Activated naive CD4-positive, alpha-beta T cell treated with anti-CD3 and anti-CD28 coated beads, Interleukin-2, amount 50 U/mL, for 16 hours (primary cell): ENCODE results near the gene ESYT3.

Experiments used
- DNase-seq: peaks from one replicate; pipeline ENCODE4 v3.0.0-alpha.2; 2020

ESYT3 gene, protein sequence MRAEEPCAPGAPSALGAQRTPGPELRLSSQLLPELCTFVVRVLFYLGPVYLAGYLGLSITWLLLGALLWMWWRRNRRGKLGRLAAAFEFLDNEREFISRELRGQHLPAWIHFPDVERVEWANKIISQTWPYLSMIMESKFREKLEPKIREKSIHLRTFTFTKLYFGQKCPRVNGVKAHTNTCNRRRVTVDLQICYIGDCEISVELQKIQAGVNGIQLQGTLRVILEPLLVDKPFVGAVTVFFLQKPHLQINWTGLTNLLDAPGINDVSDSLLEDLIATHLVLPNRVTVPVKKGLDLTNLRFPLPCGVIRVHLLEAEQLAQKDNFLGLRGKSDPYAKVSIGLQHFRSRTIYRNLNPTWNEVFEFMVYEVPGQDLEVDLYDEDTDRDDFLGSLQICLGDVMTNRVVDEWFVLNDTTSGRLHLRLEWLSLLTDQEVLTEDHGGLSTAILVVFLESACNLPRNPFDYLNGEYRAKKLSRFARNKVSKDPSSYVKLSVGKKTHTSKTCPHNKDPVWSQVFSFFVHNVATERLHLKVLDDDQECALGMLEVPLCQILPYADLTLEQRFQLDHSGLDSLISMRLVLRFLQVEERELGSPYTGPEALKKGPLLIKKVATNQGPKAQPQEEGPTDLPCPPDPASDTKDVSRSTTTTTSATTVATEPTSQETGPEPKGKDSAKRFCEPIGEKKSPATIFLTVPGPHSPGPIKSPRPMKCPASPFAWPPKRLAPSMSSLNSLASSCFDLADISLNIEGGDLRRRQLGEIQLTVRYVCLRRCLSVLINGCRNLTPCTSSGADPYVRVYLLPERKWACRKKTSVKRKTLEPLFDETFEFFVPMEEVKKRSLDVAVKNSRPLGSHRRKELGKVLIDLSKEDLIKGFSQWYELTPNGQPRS

DNA sequence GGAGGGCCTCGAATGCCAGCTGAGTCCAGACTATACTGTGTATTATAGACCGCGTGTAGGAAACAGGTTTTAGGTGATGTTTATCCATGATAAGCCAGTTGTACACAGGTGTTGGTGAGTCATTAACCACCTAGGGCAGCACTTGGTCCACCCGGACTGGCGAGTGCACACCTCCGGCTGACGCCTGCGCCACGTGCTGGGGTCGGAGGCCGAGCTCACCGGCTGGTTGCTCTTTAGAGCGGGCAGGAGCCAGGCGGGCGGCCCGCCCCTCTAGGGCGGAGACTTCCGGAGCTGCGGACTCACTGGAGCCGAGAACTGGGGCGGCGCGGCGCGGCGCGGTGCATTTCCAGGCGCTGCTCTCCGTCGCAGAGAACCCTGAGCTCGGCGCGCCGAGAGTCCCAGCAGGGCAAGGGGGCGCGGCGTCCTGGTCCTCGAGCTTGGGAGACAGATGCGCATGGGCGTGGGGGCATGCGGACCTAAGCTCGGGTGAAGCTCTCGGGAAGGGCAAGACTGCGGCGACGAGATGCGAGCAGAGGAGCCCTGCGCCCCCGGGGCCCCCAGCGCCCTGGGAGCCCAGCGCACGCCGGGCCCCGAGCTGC is at the start of gene ESYT3:
ESYT3 (plus strand) TSS at position 341 of the 599 bp plus-strand sequence; CDS start at position 524, 183 bp downstream.
- DNase-seq: peak; percentile 47

DNA sequence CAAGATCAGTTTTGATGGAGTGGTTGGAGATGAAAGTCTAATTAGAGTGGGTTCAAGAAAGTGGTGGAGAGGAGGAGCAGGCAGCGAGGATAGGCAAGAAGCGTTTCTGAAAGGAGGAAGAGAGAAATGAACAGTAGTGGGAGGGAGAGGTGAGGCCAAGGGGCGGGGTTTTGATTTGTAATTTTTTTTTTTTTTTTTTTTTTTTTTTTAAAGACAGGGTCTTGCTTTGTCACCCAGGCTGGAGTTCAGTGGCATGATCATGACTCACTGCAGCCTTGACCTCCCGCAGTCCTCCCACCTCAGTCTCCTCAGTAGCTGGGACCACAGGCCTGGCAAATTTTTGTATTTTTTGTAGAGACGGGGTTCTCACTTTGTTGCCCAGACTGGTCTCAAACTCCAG is 49.4 kb upstream of the ESYT3 start:
- DNase-seq: no peak

DNA sequence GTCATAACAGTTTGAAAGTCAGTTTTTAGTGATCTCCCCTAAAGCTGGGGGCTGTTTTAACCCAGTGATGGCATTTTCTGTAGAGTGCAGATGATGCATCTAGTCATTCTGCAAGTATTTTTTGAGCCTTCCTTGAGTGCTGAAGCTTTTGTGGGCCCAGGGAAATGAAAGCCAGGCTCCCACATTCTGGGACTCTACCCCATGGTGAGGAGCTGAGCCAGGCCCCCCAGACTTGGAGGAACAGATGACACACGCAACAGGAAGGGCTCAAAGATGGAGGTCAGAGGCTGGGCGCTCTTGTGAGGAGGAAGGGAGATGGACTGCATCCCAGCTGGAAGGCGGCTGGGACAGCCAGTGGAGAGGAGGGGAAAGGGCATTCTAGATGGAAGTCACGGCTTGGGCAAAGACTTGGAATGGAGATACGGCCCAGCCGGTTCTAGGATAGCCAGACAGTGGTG is 45.2 kb upstream of the ESYT3 start:
- no peak for DNase-seq

DNA sequence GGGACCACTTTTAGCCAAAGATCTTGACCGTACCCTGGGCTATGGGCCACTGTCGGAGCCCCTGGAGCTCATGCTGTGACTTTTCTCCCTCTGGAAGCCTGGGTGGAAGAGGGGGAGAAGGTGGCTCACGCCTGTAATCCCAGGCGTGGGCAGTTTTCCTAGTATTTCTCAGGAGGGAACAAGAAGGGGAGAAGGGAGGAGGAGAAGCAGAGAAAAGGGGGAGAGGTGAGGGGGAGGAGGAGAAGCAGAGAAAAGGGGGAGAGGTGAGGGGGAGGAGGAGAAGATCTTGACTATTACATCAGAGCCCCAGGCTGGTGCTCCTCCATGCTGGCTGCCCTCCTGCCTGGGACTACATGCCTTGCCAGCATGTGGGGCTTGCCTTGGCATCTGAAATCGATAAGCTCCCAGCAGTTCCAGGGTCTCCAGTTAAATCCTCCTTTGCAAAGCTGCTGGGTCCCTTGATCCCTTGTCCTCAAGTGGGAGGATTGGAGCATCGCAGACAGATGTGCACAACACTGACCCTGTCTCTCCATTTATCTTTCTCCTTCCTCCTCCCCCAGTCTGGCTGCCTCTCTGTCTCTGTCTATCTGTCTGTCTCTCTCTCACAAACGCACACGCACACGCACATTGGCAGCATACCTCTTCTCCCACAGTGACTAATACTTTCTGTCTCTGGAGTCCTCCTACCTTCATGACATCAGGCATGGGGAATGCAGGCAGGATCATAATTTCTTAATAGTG is 44.4 kb upstream of the ESYT3 start:
- DNase-seq: no peak

DNA sequence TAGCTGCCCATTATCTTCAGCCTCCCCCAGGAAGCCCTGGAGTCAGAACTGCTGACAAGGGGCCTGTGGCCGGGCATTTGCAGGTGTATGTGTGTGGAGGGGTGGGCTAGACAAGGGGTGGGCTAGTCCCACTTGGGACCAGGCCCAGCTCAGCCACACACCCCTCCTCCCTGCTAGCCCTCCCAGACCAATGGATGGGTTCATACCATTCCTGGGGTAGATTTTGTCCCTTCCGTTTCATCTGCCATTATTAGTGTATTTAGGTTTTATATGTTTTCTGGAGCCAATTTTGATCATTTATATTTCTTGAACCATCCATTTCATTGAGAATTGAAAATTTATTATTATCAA is 43.9 kb upstream of the ESYT3 start:
- no peak for DNase-seq

DNA sequence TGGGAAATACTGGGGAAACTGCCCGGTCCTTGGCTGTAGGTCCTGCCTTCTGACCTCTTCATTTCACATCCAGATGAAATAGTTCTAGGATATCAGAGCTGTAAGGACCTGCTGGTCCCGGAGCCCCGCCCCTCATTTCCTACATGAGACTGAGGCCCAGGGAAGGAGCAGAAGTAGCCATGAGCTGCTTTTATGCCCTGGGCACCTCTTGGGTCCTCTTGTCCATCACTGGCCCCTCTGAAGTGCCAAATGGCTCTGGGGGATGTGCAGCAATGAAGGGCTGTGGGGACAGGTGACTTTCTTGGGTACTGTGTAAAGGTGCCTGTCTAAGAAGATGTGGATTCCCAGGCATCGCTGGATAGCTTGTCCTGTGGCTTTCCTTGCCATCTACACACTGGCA is 40.3 kb upstream of the ESYT3 start:
- DNase-seq: no peak

DNA sequence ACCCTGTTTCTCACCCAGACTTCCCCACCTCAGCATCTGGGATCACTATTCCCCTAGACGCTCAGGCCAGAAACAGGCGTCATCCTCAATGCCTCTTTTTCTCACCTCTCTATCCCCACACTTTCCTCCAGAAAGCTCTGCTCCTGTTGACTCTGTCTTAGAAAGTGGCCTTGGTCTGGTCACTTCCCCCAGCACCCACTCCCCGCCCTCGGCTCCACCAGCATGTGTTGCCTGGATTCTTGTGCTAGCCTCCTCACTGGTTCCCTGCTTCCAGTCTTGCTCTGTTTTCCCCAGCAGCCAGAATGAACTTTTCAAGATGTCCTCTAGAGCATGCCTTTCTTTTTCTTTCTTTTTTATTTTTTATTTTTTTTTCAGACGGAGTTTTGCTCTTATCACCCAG is 39.7 kb upstream of the ESYT3 start:
- DNase-seq: no peak

DNA sequence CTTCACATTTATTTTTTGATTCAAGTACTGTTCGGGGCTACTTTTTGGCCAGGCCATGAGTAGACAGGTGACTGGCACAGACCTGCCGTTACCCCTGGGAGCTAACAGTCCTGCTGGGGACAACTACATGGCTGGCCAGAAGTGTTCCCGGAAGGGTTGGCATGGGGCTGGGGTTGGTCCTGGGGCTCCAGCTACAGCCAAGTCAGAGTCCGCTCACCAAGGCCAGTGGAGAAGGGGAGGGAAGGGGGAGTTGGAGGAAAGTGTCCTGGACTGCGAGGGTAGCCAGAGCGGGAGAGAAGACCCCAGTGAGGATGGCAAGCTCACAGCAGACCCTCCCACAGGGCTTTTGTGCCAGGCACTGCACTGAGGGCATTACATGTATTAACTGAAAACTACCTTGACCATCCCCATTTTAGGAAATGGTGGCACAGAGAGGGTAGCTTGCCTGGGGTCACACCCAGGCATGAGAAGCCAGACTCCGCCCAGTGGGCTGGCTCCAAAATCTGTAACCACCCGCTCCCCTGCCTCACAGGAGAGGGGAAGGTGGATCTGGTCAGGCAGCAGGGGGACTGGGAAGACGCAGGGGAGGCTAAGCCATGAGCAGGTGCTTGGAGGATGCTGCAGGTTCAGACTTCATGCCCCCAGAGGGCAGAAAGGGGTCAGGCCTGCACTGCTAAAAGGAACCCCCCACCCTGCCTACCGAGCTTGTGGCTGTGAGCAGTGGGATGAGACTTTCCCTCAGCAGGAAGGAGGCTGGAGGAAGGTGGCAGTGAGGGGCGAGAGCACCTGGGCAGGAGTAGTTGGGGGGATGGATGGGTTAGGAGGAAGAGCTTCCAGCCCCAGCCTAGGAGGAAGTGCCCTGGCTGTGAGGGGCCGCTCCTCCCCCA is 38.3 kb upstream of the ESYT3 start:
- no peak for DNase-seq

DNA sequence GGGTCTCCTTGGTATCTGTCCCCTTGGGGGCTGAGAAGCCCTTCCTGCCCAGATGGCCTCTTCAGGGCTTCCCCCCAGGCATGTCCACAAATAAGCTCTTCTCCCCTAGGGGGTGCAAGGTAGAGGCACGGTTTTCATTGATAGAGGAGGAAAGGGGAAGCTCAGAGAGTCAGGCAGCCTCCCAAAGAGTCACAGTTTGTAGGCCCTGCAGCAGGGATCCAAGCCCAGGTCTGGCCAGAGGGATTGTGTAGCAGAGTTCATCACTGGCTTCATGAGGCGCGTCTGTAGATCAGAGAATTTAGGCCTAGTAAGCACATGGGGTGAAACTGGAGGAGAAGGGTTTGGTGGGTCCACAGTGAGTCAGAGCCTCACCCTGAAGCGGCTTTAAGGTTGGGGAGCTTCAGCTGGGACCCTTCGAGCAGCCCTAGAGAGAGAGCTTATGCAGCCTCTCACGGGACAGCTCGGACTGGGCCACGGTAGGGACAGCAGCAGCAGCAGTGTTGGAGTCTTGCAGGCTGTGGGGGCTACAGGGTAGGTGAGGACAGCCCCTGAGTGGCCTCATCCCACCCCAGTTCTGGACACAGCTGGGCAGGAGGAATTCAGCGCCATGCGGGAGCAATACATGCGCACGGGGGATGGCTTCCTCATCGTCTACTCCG is 37.5 kb upstream of the ESYT3 start:
- no peak for DNase-seq

DNA sequence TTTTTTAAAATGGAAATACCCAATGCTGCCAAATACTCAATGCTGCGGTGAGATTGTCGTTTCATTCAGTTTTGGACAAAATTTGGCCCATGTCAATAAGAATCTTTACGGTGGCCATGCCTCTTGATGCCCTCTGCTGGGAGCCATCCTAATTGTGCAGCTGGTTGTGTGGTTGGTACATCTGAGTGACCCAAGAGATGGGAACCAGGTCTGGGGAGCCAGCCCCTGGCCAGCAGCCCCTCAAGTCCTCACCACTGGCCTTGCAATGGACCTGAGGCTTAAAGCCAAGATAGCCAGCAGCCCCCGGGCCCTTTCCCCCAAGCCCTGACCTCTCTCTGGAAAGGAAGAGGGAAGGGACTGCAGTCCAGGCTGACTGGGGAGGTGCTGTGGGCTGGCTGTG is 36.4 kb upstream of the ESYT3 start:
- DNase-seq: no peak

DNA sequence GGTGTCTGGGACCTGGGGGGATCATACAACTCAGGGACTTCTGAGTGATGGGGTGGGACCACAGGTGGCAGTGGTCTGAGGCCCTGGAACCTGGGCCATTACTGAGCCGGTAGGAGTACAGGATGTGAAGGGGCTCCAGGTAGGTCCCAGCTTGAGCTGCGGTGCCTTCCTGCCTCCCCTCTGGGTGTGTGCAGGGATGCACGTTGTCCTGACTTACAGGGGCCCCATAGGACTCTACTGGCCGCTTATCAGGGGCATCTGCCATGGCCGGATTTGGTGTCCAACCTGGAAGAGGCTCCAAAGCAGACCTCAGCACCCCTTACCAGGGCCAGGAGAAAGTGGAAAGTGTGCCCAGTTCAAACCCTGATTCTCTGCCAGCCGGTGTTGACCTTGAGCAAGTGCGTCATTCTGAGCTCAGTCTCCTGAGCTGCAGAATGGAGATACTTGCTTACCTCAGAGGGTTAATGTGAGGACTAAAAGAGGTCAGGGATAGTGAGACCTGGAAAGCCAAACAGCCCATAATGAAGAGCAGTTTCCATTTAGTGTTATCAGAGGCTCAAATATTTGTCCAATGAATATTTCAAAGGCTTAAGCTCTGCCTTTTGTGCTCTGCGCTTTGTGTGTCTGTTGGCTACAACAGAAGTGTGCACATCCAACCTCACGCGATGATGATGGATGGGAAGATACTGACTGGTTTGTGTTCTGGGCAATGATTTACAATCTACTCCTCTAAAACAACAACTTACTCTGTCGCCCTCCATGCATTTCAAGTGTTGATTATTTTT is 35.4 kb upstream of the ESYT3 start:
- no peak for DNase-seq

DNA sequence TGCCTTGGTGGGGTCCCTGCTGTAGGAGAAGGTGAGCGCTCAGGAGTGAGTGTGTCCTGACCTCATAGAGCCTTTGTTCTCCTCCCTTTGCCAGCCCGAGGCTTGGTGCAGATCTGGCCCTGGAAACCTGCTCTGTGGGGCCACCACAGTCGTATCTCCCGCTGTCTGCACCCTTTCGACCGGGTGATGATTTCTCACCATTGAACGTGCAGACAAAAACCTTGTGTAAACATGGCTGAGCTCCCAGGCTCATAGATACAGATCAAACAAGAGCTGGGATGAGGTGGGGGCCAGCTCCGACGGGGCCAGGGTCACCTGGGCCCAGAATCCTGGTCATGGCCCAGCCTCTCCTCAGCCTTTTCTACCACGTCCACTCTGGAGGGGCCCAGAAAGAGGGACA is 34.6 kb upstream of the ESYT3 start:
- no peak for DNase-seq

DNA sequence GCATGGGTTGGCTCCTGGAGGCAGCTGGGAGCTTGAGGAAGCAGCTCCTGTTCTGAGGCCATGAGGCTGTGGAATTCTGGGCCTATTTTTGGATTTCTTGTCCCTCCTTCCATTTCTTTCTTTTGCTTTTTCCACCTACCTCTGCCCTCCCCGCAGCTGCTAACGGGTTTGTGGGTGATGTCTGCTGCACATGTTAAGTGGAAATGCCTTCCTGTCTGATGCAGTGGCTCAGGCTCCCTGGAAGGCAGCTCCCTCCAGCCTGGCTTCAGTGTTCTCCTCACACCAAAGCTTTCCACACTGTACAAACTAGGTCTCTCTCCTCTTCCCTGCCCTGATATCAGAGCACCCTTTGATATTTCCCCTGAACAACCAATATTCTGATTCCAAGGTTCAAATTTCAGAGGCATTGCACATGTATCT is 33.8 kb upstream of the ESYT3 start:
- DNase-seq: no peak

DNA sequence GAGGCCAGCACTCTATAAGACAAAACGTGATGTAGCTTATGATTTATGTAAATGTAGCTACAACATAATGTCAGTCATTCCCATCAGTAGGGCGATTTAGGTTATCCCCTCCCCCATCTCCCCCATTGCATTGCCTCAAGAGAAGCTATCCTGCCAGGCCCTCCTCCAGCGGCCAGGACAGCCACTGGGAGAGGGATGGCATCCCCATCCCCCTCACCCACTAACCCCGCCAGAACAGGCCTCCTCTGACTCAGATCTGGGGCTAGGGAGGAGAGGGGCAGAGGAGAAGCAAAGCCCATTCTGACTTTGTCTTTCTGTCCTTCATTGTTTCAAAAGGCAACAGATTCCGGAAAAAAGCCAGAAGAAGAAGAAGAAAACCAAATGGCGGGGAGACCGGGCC is 32.6 kb upstream of the ESYT3 start:
- no peak for DNase-seq

DNA sequence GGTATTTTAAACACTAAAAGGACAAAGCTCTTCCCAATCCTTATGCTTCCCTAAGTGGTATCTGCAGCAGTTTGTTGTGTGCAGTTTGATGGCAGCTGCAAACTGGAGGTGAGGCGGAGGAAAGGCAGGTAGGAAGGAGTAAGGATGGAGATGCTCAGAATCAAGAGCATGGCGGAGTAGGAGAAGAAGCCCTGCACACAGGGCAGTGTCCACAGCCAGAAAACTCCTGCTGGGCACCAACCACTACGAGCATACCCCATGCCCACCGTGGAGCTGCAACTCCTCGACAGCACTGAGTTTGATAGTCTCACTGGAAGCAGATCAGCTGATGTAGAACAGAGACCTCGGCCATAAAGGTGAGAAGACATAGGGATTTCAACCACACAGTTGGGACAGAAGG is 30.3 kb upstream of the ESYT3 start:
- DNase-seq: no peak

DNA sequence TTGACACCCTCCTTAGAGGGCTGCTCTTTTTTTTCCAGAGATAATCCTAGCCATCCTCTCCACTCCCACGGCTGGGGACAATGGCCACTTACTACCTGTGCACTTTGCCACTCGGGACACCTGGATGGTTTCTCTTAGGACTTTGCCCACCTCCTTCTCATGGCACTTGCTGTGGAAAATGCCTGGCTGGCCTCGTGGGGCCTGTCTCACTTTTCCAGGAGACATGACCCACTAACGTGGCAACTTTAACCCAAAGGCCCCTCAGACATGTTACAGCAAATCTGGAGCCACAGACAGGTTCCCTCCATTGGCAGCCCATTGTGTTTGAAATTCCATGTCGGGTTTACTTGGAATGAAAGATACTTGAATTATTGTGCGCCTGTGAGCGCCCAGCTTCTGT is 29.4 kb upstream of the ESYT3 start:
- no peak for DNase-seq

DNA sequence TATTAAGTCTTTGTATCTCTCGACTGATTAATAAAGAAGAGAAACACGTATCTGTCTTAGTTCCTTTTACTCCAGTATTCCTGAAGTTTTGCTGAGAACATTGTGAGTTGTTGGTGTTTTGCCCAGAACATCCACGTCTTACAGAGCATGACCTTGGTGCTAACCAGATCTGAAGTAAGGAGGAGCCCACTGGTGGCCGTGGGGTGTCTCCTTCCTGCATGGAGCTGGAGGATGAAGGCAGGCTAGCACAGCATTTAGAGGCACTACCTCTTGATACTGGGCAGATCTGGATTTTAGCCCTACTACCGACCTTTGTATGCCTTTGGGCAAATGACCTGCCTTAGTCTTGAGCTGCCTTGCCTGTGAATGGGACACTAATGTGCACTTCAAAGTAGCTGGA is 28.9 kb upstream of the ESYT3 start:
- no peak for DNase-seq

DNA sequence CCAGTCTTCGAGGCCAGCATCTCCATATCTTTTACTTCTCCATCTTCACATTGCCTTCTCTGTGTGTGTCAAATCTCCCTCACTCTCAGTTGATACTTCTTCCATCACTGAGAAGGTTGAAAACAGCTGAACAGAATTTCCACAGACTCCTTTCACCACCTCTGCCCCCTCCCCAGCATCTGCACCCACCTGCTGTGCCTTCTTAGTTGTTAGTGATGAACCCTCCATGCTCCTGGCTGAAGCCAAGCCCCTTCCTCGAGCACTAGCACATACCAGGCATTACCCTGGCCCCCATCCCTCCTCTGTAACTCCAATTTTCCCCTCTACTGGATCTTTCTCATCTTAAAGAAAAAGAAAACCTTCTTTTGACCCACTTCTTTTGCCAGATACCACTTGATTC is 27.8 kb upstream of the ESYT3 start:
- DNase-seq: no peak

DNA sequence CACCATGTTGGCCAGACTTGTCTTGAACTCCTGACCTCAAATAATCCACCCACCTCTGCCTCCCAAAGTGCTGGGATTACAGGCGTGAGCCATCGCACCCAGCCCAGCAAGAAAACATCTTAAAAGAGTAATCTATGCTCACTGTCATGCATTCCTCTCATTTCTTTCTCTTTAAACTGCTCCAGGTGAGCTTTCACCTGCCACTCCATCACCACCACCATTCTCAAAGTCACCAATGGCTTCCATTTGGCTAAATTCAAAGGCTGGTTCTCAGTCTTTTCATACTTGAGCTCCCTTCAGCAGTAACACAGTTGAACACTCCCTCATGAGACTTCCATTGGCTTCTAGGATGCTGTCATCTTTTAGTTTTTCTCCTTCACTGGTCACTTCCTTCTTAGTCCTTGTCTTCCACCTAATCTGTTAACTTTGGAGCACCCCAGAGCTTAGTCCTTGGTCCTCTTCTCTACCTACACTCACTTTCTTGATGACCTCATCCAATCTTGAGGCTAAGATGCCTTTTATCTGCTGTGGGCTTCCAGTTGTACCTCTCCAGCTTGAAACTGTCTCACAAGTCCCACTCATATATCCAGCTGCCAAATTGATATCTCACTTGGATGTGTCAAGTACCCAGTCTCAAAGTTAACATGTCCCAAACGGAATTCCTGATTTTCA is 27.0 kb upstream of the ESYT3 start:
- no peak for DNase-seq
